Astrocyte (in vitro differentiated cells and primary cell): Measurements from ENCODE around the gene PDPK1.

Source experiments
- EZH2 ChIP-seq: IDR thresholded peaks from 2 replicates; pipeline ENCODE4 v1.6.1; 2012; ENCODE audit warnings: mild to moderate bottlenecking, low read length, inconsistent platforms; ENCODE audit not compliant: insufficient read depth
- TF ChIP-seq, protein P1 (sequence below): IDR thresholded peaks from 2 replicates; pipeline ENCODE4 v1.5.1; 2011; ENCODE audit warnings: low read depth, mild to moderate bottlenecking, inconsistent platforms, low read length, moderate library complexity; ENCODE audit not compliant: insufficient read depth

DNA sequence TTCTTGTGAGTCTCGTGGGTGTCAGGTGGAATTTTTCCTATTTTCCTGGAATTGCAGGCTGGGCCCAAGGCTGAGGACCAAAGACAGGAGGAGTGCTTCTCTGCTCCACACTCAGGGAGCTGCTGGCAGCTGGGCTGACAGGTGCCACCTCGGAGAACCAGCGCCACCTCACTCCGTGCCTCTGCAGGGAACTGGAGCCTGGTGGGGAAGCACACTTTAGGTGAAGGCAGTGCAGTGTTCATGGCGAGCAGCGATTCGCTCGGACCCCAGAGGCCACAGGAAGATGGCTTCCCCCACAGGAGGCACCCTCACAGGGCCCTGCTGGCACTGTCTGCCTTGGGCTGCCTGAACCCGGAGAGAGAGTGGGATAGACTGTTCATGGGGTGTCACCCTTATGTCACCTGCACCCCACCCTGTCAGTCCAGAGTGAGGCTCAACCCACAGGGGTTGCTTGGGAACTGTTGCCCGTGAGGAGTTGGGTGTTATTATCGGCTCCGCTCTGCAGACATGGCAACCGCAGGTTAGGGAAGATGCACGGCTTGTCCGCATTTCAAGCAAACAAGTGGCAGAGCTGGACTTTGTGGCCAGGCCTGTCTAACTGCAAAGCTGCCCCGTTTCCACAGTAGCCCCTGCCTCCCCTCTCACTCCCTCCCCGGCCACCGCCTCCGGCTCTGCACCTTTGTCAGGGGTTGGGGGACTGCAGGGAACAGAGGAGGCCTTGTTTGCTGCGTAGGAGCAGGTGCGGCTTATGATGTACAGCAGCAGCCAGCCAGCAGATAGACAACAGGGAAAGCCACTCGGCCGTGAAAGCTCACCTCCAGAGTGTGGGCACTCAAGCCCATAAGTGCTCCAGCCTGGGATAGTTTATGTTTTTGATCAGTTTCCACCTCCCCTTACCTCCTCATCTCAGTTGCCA is 47.4 kb upstream of the PDPK1 start:
- TF ChIP-seq, protein P1, sequence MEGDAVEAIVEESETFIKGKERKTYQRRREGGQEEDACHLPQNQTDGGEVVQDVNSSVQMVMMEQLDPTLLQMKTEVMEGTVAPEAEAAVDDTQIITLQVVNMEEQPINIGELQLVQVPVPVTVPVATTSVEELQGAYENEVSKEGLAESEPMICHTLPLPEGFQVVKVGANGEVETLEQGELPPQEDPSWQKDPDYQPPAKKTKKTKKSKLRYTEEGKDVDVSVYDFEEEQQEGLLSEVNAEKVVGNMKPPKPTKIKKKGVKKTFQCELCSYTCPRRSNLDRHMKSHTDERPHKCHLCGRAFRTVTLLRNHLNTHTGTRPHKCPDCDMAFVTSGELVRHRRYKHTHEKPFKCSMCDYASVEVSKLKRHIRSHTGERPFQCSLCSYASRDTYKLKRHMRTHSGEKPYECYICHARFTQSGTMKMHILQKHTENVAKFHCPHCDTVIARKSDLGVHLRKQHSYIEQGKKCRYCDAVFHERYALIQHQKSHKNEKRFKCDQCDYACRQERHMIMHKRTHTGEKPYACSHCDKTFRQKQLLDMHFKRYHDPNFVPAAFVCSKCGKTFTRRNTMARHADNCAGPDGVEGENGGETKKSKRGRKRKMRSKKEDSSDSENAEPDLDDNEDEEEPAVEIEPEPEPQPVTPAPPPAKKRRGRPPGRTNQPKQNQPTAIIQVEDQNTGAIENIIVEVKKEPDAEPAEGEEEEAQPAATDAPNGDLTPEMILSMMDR = no peak
- no peak for TF ChIP-seq EZH2
